PC-9 (cell line): Measurements from ENCODE around the gene SYT1. TPM values are rescaled to one million over a fixed set of nuclear protein-coding genes. Genes with fewer than 3 reads are reported as not detected.

Experiments used
- BruUV-seq: library from RNA; stranded (reverse); fragments of 400-500 nt; replicated peaks from 2 replicates; lab custom pipeline; 2021; lab: Mats Ljungman, UMichigan
- CTCF ChIA-PET: fragments of 300-600 bp; sonication (Branson Sonifier 250); formaldehyde crosslinking; loops from one replicate; lab custom pipeline; 2022; ENCODE audit warnings: antibody characterized with exemption; lab: Charles Lee
- POLR2A ChIA-PET: fragments of 300-600 bp; sonication (Branson Sonifier 250); formaldehyde crosslinking; loops from one replicate; lab custom pipeline; 2022; ENCODE audit warnings: antibody characterized with exemption; ENCODE audit not compliant: unreplicated experiment; lab: Charles Lee
- DNase-seq, 2 experiments: peaks; one replicate each; pipeline versions ENCODE4 v3.0.0 to v3.0.0-alpha.2; 2015 to 2022; ENCODE audit warnings: mixed read lengths in 1 of 2
- H2AFZ ChIP-seq: fragments of 200-600 bp; sonication (generic); 2 replicates; pipeline ENCODE4 v1.8.1; 2017; ENCODE audit warnings: antibody characterized with exemption
- H3F3A ChIP-seq: fragments of 200-600 bp; sonication (generic); 2 replicates; pipeline ENCODE4 v1.8.1; 2017; ENCODE audit warnings: antibody characterized with exemption, mild to moderate bottlenecking, low read depth; ENCODE audit not compliant: insufficient read depth
- H3K27ac ChIP-seq: fragments of 200-600 bp; sonication (generic); 2 replicates; pipeline ENCODE4 v1.6.1; 2016; ENCODE audit warnings: mixed run types
- H3K27me3 ChIP-seq: fragments of 200-600 bp; sonication (generic); 2 replicates; pipeline ENCODE4 v1.6.1; 2016; ENCODE audit warnings: low read depth, mixed run types; ENCODE audit not compliant: insufficient read depth
- H3K36me3 ChIP-seq: fragments of 200-600 bp; sonication (generic); 2 replicates; pipeline ENCODE4 v1.6.1; 2016; ENCODE audit warnings: low read depth, mixed run types
- H3K4me1 ChIP-seq: fragments of 200-600 bp; sonication (generic); replicated peaks from 2 replicates; pipeline ENCODE4 v1.6.1; 2016; ENCODE audit warnings: mixed run types; ENCODE audit not compliant: insufficient read depth
- H3K4me2 ChIP-seq: fragments of 200-600 bp; sonication (generic); 2 replicates; pipeline ENCODE4 v1.6.1; 2017; ENCODE audit warnings: mixed run types
- H3K4me3 ChIP-seq: fragments of 200-600 bp; sonication (generic); 2 replicates; pipeline ENCODE4 v1.6.1; 2016; ENCODE audit warnings: mixed run types
- H3K79me2 ChIP-seq: fragments of 200-600 bp; sonication (generic); 2 replicates; pipeline ENCODE4 v1.6.1; 2017; ENCODE audit warnings: low read depth, mixed run types
- H3K9me2 ChIP-seq: fragments of 200-600 bp; sonication (generic); 2 replicates; pipeline ENCODE4 v1.8.1; 2017; ENCODE audit warnings: mild to moderate bottlenecking; ENCODE audit not compliant: insufficient read depth
- H3K9me3 ChIP-seq: fragments of 200-600 bp; sonication (generic); 2 replicates; pipeline ENCODE4 v1.8.1; 2016; ENCODE audit warnings: low read depth; ENCODE audit not compliant: insufficient read depth
- H4K20me1 ChIP-seq: fragments of 200-600 bp; sonication (generic); 2 replicates; pipeline ENCODE4 v1.8.1; 2017; ENCODE audit not compliant: insufficient read depth
- EZH2 ChIP-seq: fragments of 200-600 bp; sonication (generic); IDR thresholded peaks from 2 replicates; pipeline ENCODE4 v1.8.0; 2017; ENCODE audit warnings: antibody characterized with exemption, low read depth
- intact Hi-C: fragments of 100-400 bp; cut with micrococcal nuclease; formaldehyde crosslinking; loops from one replicate; pipeline ENCODE4 v1.10.0; 2022; ENCODE audit not compliant: unreplicated experiment
- total RNA-seq: library from RNA; stranded (reverse); gene quantifications from 2 replicates; pipeline ENCODE4 v1.2.3, GENCODE V29; 2021
- TF ChIP-seq, protein P1 (sequence below): fragments of 200-600 bp; sonication (generic); conservative IDR thresholded peaks from 2 replicates; pipeline ENCODE4 v1.6.1; 2017; ENCODE audit warnings: mixed run types, antibody characterized with exemption, mild to moderate bottlenecking, moderate library complexity

Gene SYT1
- total RNA-seq, 1 experiment from 2014 or later = 1.2 TPM

DNA sequence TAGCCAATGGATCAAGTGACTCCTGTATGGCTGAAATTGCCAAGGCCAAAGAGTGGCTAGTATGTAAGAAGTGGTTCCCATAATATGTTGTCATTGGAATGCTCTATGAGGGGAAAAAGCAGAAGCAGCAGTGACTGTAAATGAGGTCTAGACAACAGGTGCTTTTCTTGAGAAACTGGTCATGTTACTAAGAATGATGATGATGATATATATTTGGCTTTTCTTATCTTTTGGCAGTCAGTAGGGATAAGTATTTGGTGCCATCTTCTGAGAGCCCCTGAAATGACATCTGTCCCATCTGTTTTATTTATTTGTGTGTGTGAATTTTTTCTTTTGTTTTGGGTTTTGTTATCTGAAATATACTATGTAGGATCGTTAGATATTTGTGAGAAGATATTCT, 141.7 kb downstream of the SYT1 start:
- Histone ChIP-seq H3K79me2 (no peaks in the 10 kb centered on the region), H2AFZ (no peak overlapping the region), H3K9me3 (no peaks in the 10 kb centered on the region), H3K4me2 (no peak overlapping the region), H4K20me1 (no peaks in the 10 kb centered on the region), H3K4me1 (no peaks in the 10 kb centered on the region), H3K27ac (no peak overlapping the region), H3K36me3 (no peaks in the 10 kb centered on the region), H3K9me2 (no peaks in the 10 kb centered on the region), H3K4me3 (no peak overlapping the region), H3F3A (no peaks in the 10 kb centered on the region), H3K27me3 (no peaks in the 10 kb centered on the region)
- intact Hi-C loops = loop anchor here (1.0 to 10.0 kb wide), 6 partner anchors 144 to 860 kb away; partner anchors contain the start of gene SYT1
- no TSS peak for BruUV-seq
- TF ChIP-seq, protein P1, sequence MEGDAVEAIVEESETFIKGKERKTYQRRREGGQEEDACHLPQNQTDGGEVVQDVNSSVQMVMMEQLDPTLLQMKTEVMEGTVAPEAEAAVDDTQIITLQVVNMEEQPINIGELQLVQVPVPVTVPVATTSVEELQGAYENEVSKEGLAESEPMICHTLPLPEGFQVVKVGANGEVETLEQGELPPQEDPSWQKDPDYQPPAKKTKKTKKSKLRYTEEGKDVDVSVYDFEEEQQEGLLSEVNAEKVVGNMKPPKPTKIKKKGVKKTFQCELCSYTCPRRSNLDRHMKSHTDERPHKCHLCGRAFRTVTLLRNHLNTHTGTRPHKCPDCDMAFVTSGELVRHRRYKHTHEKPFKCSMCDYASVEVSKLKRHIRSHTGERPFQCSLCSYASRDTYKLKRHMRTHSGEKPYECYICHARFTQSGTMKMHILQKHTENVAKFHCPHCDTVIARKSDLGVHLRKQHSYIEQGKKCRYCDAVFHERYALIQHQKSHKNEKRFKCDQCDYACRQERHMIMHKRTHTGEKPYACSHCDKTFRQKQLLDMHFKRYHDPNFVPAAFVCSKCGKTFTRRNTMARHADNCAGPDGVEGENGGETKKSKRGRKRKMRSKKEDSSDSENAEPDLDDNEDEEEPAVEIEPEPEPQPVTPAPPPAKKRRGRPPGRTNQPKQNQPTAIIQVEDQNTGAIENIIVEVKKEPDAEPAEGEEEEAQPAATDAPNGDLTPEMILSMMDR = peak; percentile 55; the same call in 1 of the 2 replicates
- TF ChIP-seq EZH2 = no peak
- DNase-seq = peak in 1 of 2 experiments; percentile 2
- ChIA-PET POLR2A (no interaction called here), CTCF (no interaction called here)

DNA sequence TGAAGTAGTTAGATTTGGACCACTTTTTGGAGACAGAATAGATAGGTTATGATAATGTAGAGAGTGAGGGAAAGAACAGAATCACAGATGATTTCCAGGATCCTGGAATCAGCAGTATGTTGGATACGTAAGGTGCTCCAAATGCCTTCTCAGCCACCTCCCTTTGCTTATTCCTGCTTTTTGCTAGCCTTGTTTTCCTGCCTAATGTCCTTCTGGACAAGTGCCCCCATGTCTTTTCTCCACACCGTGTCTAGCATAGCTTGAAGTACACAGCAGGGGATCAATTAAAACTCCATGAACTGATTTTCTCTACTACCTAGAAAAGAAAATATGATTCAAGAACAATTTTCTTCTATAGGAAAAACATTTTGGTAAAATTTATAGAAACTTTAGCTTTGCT, 144.0 kb downstream of the SYT1 start:
- Histone ChIP-seq H3K9me2 (no peaks in the 10 kb centered on the region), H3F3A (no peaks in the 10 kb centered on the region), H3K9me3 (no peaks in the 10 kb centered on the region), H3K79me2 (no peaks in the 10 kb centered on the region), H3K36me3 (no peaks in the 10 kb centered on the region), H4K20me1 (no peaks in the 10 kb centered on the region), H3K4me2 (no peak overlapping the region), H3K27ac (no peak overlapping the region), H3K4me3 (no peak overlapping the region), H3K4me1 (no peaks in the 10 kb centered on the region), H2AFZ (no peak overlapping the region), H3K27me3 (no peaks in the 10 kb centered on the region)
- TF ChIP-seq, protein P1 = no peak
- no peak for TF ChIP-seq EZH2
- no peak for DNase-seq
- POLR2A ChIA-PET = no interaction called here
- CTCF ChIA-PET = no interaction called here
- intact Hi-C loops = loop anchor here (5.0 to 10.0 kb wide), 3 partner anchors 146 to 336 kb away; partner anchors contain the start of gene SYT1
- BruUV-seq = no TSS peak

DNA sequence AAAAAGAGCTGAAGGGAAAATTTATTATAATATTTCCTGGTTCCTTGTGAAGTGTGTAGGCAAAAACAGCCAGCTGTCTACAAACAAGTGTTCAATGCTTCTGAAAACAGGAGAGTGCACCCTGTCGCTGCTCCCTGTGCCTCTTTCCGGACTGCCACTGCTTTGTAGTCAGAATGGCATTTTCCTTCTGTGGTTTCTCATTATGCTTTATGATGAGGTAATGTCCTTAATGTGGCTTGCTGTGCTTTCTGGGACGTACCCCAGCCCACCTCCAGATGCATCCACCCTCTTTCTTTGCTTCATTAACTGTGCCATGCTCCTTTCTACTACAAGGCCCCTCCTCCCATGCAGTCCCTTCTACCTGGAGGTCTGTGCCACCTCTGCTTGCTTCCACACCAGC, 148.1 kb downstream of the SYT1 start:
- no peaks in the 10 kb centered on the region for H3K9me2 ChIP-seq
- no peaks in the 10 kb centered on the region for H3K36me3 ChIP-seq
- H3K79me2 ChIP-seq = no peaks in the 10 kb centered on the region
- no peaks in the 10 kb centered on the region for H3K9me3 ChIP-seq
- H4K20me1 ChIP-seq = no peaks in the 10 kb centered on the region
- H3K4me2 ChIP-seq = no peak overlapping the region
- H3K4me1 ChIP-seq = no peaks in the 10 kb centered on the region
- ChIA-PET POLR2A (no interaction called here), CTCF (no interaction called here)
- H3K27me3 ChIP-seq = no peaks in the 10 kb centered on the region
- H3F3A ChIP-seq = no peaks in the 10 kb centered on the region
- no TSS peak for BruUV-seq
- intact Hi-C loops = no loop called here
- no peak overlapping the region for H2AFZ ChIP-seq
- DNase-seq = no peak
- H3K27ac ChIP-seq = no peak overlapping the region
- TF ChIP-seq, protein P1 = no peak
- TF ChIP-seq EZH2 = no peak
- no peak overlapping the region for H3K4me3 ChIP-seq
